GM12872 (cell line): ENCODE data around the gene SAXO1.

Experiments
- TF ChIP-seq, protein P1 (sequence below): IDR thresholded peaks from 3 replicates; pipeline ENCODE4 v1.5.1; 2011; ENCODE audit warnings: low read depth, mild to moderate bottlenecking, low read length, moderate library complexity; ENCODE audit not compliant: insufficient read depth

Gene SAXO1

GRCh38 chr9:18906656-18907395 lies 126.2 kb downstream of the SAXO1 start:
- TF ChIP-seq, protein P1, sequence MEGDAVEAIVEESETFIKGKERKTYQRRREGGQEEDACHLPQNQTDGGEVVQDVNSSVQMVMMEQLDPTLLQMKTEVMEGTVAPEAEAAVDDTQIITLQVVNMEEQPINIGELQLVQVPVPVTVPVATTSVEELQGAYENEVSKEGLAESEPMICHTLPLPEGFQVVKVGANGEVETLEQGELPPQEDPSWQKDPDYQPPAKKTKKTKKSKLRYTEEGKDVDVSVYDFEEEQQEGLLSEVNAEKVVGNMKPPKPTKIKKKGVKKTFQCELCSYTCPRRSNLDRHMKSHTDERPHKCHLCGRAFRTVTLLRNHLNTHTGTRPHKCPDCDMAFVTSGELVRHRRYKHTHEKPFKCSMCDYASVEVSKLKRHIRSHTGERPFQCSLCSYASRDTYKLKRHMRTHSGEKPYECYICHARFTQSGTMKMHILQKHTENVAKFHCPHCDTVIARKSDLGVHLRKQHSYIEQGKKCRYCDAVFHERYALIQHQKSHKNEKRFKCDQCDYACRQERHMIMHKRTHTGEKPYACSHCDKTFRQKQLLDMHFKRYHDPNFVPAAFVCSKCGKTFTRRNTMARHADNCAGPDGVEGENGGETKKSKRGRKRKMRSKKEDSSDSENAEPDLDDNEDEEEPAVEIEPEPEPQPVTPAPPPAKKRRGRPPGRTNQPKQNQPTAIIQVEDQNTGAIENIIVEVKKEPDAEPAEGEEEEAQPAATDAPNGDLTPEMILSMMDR = no peak

DNA sequence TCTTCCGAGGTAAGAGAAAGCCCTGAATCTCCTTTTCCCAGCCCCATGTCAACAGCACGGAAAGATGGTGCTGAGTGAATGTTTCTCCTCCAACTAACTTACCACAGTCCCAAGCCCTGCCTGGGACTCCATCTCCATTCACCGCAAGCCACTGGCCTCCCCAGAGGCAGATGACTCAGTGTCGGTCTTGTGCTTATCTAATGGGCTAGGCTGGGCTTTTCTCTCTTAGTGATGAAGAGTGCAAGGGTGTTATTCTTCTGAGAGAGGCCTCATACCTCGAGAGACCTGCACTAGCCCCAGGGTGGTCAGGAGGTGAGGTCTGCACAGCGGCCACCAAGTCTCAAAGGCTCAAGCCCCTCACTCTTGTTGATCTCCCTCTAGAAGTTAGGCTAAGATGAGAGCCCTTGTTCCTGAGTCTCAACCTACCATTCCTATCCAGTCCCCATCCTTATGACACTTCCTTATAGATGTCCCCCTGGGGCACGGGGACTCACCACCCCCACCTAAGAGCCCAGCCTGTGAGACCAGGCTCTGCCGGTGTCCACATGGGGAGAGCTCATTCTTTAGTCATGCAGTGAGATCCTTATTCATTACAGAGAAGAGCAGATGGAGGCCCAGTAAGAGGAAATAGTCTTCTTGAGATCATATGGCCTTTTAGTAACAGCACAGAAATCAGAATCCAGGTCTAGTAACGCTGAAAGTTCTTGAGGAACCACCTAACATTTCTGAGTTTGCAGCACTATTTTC lies 127.0 kb downstream of the SAXO1 start:
- TF ChIP-seq, protein P1 = no peak

DNA sequence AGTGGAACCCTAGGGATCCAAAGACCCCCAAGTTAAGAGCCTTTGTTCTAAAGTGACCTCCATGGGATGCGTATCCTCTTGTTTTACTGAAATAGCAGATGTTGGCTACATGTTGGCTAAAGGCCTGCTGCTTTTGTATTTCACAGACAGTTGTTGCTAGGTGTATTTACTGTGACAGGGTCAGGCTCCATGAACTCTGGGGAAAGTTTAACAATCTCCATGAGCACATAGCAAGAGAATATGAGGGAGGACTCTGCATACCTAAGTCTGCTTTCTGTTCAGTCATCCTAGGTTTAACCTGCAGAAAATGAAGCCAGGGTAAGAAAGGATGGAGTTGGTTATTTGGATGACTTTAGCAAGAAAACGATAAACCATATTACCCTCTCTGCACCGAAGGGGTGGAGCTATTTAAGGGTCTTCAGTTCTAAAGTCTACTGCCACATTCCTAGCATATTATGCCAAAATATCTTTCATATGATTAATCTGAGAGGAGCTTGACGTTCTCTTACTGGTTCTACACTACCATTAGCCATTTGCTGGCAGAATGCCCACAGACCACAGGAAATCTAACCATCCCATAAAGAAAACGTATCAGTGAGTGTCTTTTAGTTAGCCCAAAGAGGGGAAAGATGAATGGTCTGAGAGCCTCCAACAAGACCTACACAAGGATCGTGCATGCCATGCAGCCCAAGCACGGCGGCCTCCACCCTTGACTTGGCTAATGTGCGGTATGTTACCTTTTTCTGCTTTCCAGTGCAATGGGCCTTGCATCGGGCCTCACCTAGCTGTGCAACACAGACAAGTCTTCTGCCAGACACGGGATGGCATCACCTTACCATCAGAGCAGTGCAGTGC lies 127.8 kb downstream of the SAXO1 start:
- TF ChIP-seq, protein P1 = no peak

- TF ChIP-seq, protein P1 = no peak
Measured at GRCh38 chr9:18903450-18903849, 129.6 kb downstream of the SAXO1 start.

DNA sequence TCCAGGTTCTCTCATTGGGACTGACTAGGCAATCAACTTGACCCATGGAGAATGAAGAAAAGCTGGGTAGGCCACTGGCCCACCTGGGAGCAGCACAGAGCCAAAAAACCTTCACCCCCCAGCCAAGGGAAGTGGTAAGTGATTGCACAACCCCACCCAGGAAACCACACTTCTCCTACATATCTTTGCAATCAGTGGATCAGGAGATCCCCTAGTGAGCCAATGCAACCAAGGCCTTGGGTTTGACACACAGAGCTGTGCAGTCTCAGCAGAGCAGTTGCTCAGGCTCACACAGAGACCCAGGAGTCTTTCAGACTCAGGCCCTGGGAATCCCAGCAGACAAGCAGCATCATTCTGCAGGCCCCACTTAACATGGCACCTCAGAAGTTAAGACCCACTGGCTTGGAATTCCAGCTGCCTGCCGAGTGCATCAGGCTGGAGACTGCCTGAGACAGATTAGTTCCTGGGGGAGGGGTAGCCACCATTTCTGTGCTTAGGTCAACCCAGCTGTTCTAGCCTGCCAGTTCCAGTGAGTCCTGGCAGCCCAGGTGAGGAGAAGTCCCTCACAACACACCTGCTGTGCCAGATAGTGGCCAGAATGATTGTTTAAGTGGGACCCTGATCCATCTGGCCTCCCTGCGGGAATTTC lies 136.4 kb downstream of the SAXO1 start:
- TF ChIP-seq, protein P1 = no peak

DNA sequence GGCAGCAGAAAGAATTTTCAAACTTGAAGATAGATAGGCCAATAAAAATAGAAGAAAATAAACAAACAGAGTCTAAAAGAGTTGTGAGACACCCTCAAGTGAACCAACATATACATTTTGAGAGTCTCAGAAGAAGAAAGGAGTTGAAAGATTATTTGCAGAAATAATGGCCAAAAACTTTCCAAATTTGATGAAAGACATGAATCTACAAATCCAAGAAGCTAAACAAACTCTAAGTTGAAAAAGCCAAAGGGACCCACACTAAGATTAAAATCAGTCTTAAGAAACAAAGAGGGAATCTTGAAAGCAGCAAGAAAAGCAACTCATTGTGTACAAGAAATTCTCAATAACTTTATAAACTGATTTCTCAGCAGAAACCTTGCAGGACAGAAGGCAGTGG lies 137.0 kb downstream of the SAXO1 start:
- TF ChIP-seq, protein P1 = no peak
